H7 (cell line): ENCODE data around the gene VAMP5. TPM values are rescaled to one million over a fixed set of nuclear protein-coding genes. Genes with fewer than 3 reads are reported as not detected.
A peak's percentile ranks its signal among the peaks of the same experiment; 100 is the strongest.
"Not testable (repeated sequence)": the region's sequence is repeated elsewhere in the genome, so short reads cannot be mapped to it uniquely, and the experiment has no call there.

Experiments
- DNase-seq: peaks from one replicate; pipeline ENCODE4 v3.0.0; 2012
- H3K27me3 ChIP-seq: 2 replicates; pipeline ENCODE4 v1.6.0; 2011; ENCODE audit warnings: mild to moderate bottlenecking, low read length; ENCODE audit not compliant: control insufficient read depth, insufficient read depth
- H3K36me3 ChIP-seq: replicated peaks from 2 replicates; pipeline ENCODE4 v1.5.1; 2011; ENCODE audit warnings: low read length; ENCODE audit not compliant: control insufficient read depth, insufficient read depth
- H3K4me3 ChIP-seq: 2 replicates; pipeline ENCODE4 v1.5.1; 2011; ENCODE audit warnings: low read depth, mild to moderate bottlenecking, control low read depth, low read length, moderate library complexity; ENCODE audit not compliant: insufficient read depth
- total RNA-seq: library from RNA; depleted of rRNA; stranded (reverse); fragments of >200 nt; shearing (Covaris generic); gene quantifications from 2 replicates; pipeline ENCODE4 v1.2.3, GENCODE V29; 2014

The VAMP5 gene
- total RNA-seq, 1 experiment from 2014 or later, result 1.4 TPM

GRCh38 chr2:85545780-85546240 is 38.4 kb upstream of the VAMP5 start:
- H3K36me3 ChIP-seq, result peaks cover 33% of the 10 kb centered on the region
- no peak overlapping the region for H3K4me3 ChIP-seq
- DNase-seq, result no peak
- H3K27me3 ChIP-seq, result no peaks in the 10 kb centered on the region

GRCh38 chr2:85547089-85547858 is 37.0 kb upstream of the VAMP5 start:
- Histone ChIP-seq H3K27me3 (no peaks in the 10 kb centered on the region), H3K4me3 (no peak overlapping the region), H3K36me3 (peaks cover 33% of the 10 kb centered on the region)
- no peak for DNase-seq

- no peak overlapping the region for H3K4me3 ChIP-seq
- H3K36me3 ChIP-seq, result peaks cover 33% of the 10 kb centered on the region
- no peak for DNase-seq
- H3K27me3 ChIP-seq, result no peaks in the 10 kb centered on the region
Measured at GRCh38 chr2:85547859-85548607, 36.2 kb upstream of the VAMP5 start.

- DNase-seq, result no peak
- Histone ChIP-seq H3K4me3 (no peak overlapping the region), H3K36me3 (peaks cover 31% of the 10 kb centered on the region), H3K27me3 (no peaks in the 10 kb centered on the region)
Measured at GRCh38 chr2:85548608-85548900, 35.7 kb upstream of the VAMP5 start.

- Histone ChIP-seq H3K36me3 (peaks cover 33% of the 10 kb centered on the region), H3K27me3 (no peaks in the 10 kb centered on the region), H3K4me3 (no peak overlapping the region)
- no peak for DNase-seq
Measured at GRCh38 chr2:85549095-85549494, 35.1 kb upstream of the VAMP5 start.

GRCh38 chr2:85549826-85550225 is 34.4 kb upstream of the VAMP5 start:
- no peak for DNase-seq
- no peaks in the 10 kb centered on the region for H3K27me3 ChIP-seq
- peaks cover 33% of the 10 kb centered on the region for H3K36me3 ChIP-seq
- H3K4me3 ChIP-seq, result no peak overlapping the region

- Histone ChIP-seq H3K4me3 (no peak overlapping the region), H3K27me3 (no peaks in the 10 kb centered on the region), H3K36me3 (peaks cover 38% of the 10 kb centered on the region)
- no peak for DNase-seq
Measured at GRCh38 chr2:85550486-85550885, 33.7 kb upstream of the VAMP5 start.

GRCh38 chr2:85551698-85552678 is 32.2 kb upstream of the VAMP5 start:
- H3K36me3 ChIP-seq, result peaks cover 40% of the 10 kb centered on the region
- no peak overlapping the region for H3K4me3 ChIP-seq
- peak; percentile 75 for DNase-seq
- no peaks in the 10 kb centered on the region for H3K27me3 ChIP-seq

GRCh38 chr2:85553184-85553583 is 31.0 kb upstream of the VAMP5 start:
- no peak for DNase-seq
- Histone ChIP-seq H3K27me3 (no peaks in the 10 kb centered on the region), H3K4me3 (no peak overlapping the region), H3K36me3 (peaks cover 41% of the 10 kb centered on the region)

GRCh38 chr2:85554980-85555612 is 29.1 kb upstream of the VAMP5 start:
- no peaks in the 10 kb centered on the region for H3K27me3 ChIP-seq
- H3K36me3 ChIP-seq, result peaks cover 45% of the 10 kb centered on the region
- H3K4me3 ChIP-seq, result no peak overlapping the region
- no peak for DNase-seq

GRCh38 chr2:85557130-85557529 is 27.1 kb upstream of the VAMP5 start:
- no peak for DNase-seq
- peaks cover 32% of the 10 kb centered on the region for H3K36me3 ChIP-seq
- no peak overlapping the region for H3K4me3 ChIP-seq
- H3K27me3 ChIP-seq, result no peaks in the 10 kb centered on the region

- no peak for DNase-seq
- Histone ChIP-seq H3K27me3 (no peaks in the 10 kb centered on the region), H3K4me3 (no peak overlapping the region), H3K36me3 (peaks cover 23% of the 10 kb centered on the region)
Measured at GRCh38 chr2:85558160-85558559, 26.1 kb upstream of the VAMP5 start.

- not testable (repeated sequence) for H3K27me3 ChIP-seq, DNase-seq
- Histone ChIP-seq H3K36me3 (peaks cover 10% of the 10 kb centered on the region), H3K4me3 (peak overlapping the region; percentile 84)
Measured at GRCh38 chr2:85560403-85560726, 23.9 kb upstream of the VAMP5 start.

- DNase-seq, result no peak
- no peaks in the 10 kb centered on the region for H3K27me3 ChIP-seq
Measured at GRCh38 chr2:85560812-85561279, 23.4 kb upstream of the VAMP5 start.

More at GRCh38 chr2:85560812-85561279, 23.4 kb upstream of the VAMP5 start:
- Histone ChIP-seq H3K36me3 (peaks cover 10% of the 10 kb centered on the region), H3K4me3 (peak overlapping the region; percentile 84)
